Measurements from ENCODE around the gene OR6C2.
"Not testable (repeated sequence)": the region's sequence is repeated elsewhere in the genome, so short reads cannot be mapped to it uniquely, and the experiment has no call there.

DNA sequence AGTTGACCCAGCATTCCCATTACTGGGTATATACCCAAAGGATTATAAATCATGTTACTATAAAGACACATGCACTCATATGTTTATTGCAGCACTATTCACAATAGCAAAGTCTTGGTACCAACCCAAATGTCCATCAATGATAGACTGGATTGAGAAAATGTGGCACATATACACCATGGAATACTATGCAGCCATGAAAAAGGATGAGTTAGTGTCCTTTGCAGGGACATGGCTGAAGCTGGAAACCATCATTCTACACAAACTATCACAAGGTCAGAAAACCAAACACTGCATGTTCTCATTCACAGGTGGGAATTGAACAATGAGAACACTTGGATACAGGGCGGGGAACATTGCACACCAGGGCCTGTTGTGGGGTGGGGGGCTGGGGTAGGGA is 21.1 kb downstream of the OR6C2 start:
- TF ChIP-seq CTCF (IDR thresholded peaks at IDR 0.05); POLR2AphosphoS5 (IDR thresholded peaks at IDR 0.05; ENCODE audit: insufficient read depth in 1 of 2, low read depth in 1 of 2); POLR2A (IDR thresholded peaks at IDR 0.05): not testable (repeated sequence)

Measured in vagina (tissue), 2 donors.